ENCODE measurements around the gene ANXA6.
A peak's percentile ranks its signal among the peaks of the same experiment; 100 is the strongest.

ANXA6 gene

DNA sequence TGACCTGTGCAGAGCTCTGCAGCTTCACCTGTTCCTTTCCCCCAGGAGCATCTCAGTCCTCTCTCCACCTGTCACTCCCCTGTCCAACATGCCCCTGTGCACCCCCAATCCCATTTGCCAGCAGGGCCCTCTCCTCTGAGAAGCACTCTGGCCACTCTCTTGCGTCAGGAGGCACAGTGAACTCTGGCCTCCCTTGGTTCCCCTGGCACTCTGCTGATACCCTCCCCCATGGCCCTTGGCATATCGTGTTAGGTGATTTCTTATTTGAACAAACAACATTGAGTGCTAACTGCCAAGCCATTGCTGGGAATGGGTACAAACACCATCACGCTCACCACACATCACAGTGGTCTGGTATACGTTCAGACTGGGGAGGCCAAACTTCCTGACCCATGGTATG, 55.8 kb downstream of the ANXA6 start:
- DNase-seq (ENCODE audit: low read depth in 2 of 2) = no peak

DNA sequence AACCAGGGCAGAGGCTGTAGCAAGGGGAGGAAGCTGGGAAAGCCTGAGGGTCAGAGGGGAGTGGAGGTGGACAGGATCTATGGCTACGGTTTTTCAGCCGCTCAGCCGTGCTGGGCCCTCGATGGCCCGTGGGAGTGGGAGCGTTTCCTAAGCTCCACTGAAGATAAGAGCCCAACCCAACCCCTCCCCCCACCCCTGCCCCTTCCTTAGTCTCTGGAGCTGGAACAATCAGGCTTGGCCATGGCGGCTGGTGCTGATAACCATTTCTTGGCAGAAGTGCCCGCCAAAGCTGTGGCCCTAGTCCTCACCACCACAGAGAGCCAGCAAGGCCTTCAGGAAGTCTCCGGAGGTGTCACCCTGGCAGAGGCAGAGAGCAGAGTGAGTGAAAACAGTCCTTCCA, 56.4 kb downstream of the ANXA6 start:
- DNase-seq (ENCODE audit: low read depth in 2 of 2) = no peak

- no peak for DNase-seq (ENCODE audit: low read depth in 2 of 2)
These were observed 56.9 kb downstream of the ANXA6 start for GRCh38 chr5:151100681-151101080.

- no peak for DNase-seq (ENCODE audit: low read depth in 2 of 2)
These were observed 58.8 kb downstream of the ANXA6 start for GRCh38 chr5:151098768-151099121.

- no peak for DNase-seq (ENCODE audit: low read depth in 2 of 2)
These were observed 59.5 kb downstream of the ANXA6 start for GRCh38 chr5:151097820-151098767.

DNA sequence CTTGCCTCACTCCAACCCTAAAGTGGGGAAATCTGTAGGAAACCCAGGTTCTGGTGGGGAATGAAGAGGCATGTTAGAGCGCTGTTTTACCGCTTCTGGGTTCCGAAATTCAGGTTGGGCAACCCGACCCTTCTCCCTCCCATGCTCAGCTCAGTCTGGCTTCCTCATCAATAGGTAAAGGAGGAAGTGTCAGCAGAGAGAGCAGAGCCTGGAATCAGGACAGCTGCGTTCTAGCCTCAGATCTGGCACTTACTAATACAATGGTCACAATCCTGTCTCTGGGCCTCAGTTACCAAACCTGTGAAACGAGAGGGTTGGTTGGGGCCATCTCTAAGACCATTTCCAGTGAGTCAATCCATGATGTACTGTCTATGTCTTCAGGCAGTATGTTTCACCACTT, 60.5 kb downstream of the ANXA6 start:
- no peak for DNase-seq (ENCODE audit: low read depth in 2 of 2)

DNA sequence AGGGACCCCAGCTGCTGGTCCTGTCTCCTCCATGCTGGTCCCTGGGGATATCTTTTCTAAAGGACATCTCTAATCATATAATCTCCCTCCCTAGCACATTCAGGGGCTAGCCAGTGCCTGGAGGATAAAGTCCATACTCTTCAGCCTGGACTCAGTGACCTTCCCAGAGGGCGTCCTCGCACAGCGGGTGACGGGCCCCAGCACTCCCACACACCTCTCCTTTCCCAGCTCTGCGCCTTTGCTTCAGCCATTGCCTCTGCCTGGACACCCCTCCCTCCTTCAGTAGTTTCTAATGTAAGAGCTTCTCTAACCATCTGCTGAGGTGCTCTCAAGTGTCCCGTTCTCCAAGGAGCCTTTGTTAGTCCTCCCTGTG, 61.6 kb downstream of the ANXA6 start:
- no peak for DNase-seq (ENCODE audit: low read depth in 2 of 2)

- no peak for DNase-seq (ENCODE audit: low read depth in 2 of 2)
These were observed 62.1 kb downstream of the ANXA6 start for GRCh38 chr5:151095341-151096000.

DNA sequence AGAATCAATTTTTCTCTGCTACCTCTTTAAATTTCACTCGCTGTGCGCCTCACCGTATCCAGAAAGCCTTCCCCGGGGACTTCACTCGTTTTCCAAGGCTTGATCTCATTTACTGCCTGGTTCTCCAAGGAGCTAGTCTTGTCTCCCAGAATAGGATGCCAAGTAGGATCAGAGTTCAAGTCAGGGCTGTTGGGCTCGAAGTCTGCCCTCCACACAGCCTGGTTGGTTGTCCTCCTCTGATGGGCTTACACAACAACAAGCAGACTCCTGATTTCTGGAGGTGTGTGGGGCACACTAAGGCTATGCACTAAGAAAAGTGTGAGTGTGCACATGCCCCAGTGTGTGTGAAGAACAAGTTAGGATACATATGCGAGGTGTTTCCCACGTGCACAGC, 62.7 kb downstream of the ANXA6 start:
- DNase-seq (ENCODE audit: low read depth in 2 of 2) = no peak

DNA sequence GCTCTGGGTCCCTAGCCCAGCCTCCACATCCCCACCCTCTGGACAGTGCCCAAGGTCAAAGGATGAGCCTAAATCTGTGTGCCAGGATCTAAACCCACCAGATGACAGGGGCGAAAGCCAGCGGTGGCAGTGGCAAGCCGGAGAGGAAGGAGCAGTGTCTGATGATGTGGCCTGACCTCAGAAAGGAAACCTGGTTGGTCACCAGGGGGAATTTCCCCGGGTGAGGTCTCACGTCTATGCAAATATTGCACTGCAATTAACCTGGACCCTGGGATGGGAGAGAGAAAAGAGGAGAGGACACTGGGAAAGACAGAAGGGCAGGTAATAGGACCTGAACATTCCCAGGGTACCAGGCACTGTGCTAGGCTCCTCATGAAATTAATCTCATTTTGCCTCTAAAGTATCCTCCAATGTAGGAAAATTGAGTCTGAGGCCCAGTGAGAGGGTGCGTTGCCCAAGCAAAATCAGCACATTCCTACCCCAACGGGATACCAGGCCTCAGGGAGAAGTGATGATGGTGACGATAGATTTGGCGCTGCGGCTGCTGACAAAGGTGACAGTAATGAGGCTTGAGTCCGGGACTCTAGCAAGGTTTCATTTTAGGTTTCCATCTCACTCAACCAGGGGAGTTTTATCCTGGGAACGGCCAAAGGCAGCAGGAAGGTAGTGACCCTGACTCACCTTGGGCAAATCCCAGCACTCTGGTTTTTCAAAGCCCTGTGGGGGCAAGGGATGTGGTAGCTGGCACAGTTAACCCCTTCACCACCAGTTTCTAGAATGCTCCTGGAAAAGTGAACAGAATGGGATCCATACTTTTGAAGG, 63.3 kb downstream of the ANXA6 start:
- peak; percentile 48 to 57 for DNase-seq (ENCODE audit: low read depth in 2 of 2)

DNA sequence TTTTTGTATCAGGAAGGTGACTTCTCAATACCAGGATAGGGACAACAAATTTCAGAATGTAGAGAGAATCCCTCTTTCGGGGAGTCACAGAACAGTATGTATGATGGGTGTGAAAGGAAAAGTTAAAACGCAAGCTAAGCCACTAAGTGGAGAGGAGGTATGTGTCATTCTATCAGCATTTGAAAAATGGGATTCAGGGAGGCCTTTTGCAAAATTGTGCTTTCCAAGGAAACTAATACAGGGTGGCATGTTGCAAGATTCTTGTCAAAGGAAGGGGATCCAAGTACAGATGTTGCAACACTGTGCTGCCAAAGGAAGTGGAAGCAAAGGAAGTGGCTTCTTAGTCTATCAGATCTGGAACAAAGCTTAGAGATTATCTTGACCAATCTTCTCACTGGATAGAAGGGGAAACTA, 64.1 kb downstream of the ANXA6 start:
- DNase-seq (ENCODE audit: low read depth in 2 of 2) = no peak

DNA sequence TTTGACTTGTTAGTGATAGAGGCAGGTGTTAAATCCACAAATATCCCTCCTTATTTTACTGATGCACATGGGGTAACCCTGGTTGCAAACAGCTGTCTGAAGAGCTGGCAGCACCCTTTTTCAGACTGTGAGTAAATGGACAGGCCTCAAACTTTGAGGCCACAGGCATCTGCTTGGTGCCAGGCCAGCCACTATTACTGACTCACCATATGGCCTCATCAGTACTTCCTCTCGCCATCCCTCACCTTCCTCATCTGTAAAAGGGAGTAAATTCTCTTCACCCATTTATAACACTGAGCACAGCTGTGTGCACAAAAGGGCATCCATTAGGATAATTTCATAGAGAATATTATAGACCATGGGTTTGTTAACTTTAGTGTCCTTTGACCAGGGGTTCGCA, 64.8 kb downstream of the ANXA6 start:
- DNase-seq (ENCODE audit: low read depth in 2 of 2) = no peak

GRCh38 chr5:151089726-151090125, 67.9 kb downstream of the ANXA6 start:
- DNase-seq (ENCODE audit: low read depth in 2 of 2) = no peak

DNA sequence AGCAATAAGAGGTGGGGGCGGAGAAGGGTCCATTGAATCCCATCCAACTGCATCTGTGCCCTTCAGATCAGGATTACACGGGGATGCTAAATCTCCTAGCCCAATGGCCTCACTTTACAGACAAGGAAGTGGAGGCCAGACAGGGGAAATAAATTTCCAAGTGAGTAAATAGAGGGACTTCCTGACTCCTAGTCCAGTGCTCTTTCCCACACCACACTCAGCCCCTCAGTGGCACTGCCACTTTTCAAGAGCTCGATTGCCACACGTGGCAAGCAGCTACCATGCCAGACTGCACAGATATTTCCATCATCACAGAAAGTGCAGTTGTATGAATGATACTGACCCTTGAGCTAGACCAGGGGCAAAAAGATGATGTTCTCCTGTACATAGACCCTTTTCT, 68.6 kb downstream of the ANXA6 start:
- no peak for DNase-seq (ENCODE audit: low read depth in 2 of 2)

GRCh38 chr5:151087486-151087885, 70.1 kb downstream of the ANXA6 start:
- no peak for DNase-seq (ENCODE audit: low read depth in 2 of 2)

GRCh38 chr5:151086905-151087360, 70.6 kb downstream of the ANXA6 start:
- DNase-seq (ENCODE audit: low read depth in 2 of 2) = peak; percentile 46 to 56

DNA sequence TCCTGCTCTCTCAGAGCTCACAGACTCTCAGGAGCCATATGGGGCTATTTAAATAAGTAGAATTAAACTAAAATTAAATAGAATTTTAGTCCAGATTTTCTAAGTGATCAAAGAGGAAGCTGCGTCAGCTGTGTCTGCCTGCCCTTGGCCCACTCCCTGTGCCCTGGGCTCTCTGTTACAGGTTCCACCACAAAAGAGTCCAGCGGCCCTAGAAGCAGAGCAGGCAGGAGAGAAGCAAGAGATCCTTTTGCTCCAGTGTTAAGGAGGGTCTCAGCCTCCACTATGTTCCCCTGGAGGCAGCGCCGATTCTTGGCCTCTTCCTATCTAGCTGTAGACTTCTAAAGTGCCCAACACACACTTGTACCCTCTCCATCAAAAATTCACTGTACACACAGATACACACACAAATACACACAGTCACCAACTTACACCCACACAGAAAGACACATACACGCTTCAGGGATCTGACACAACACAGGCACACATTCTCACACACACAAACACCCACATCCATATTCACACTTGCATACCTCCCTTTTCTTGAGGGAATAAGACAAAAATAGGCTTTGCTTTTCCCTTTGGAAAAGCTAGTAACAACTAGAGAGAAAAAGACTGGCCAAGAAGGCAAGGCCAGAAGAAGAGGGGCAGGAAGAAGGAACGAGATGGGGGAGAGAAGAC, 71.2 kb downstream of the ANXA6 start:
- no peak for DNase-seq (ENCODE audit: low read depth in 2 of 2)

DNA sequence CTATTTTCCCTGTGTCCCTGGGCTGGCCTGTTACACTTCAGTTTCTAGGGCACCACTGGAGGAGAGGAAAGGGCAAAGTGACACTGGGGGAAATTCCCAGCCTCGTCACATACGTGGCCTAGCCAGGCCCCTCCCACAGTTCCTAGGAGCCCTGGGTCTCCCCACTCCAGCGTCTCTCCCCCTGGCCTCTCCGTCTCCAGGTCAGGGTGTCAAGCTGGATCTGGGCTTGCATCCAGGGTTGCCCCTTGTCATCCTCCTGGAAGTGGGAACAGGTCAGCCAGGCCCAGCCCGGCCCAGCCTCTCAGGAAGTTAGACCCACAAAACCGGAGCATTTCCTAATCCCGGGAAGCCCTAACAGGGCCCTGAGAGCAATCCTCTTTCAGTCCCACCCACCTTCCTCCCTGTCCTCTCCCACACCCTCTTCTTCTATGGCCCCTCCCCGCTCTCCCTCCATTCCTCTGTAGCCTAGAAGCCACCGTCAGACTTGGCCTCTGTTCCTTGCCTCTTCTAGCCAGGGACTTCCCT, 72.0 kb downstream of the ANXA6 start:
- DNase-seq (ENCODE audit: low read depth in 2 of 2) = no peak

DNA sequence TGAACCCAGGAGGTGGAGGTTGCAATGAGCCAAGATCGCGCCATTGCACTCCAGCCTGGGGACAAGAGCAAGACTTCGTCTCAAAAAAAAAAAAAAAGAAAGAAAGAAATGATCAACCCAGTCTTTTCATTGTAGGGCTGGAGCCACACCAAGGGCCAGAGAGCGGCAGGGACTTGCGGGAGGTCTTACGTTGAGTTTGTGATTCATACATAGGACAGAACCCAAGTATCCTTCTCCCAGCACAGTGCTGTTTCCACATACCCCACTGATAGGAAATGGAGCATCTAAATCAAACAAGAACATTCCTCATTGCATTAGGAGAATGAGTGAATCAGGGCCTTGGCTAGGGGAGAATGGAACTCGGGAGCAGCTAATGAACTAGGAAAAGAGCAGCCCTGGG, 73.2 kb downstream of the ANXA6 start:
- no peak for DNase-seq (ENCODE audit: low read depth in 2 of 2)

- DNase-seq (ENCODE audit: low read depth in 2 of 2) = peak; percentile 50 to 51
These were observed 74.4 kb downstream of the ANXA6 start for GRCh38 chr5:151083081-151083676.

DNA sequence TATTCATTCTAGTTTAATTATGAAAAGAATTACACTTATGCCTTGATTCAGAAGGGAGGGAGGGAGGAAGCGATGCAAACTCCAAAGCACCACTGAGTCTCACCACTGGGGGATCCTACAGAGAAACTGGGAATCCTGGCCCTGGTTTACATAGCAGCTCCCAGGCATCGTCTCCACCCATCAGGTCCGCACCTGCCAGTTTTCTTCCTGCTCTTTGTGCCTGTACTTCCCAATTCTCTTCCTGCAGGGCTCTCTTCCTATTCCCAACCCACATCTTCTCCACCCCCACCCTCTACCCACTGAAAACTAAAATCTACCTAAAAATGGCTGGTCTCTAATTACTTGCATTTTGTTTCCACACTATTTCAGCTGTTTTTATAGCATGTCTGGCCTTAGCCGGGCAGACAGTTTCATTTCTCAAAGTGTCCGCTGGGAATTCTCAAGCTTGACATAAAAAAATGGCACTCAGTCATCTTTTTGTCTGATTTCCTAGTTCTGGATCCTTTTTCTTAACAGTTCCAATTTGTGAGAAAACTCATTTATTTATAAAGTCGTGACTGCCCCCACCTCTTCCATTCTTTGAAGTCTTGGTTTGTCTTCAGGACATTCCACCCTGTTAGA, 75.2 kb downstream of the ANXA6 start:
- no peak for DNase-seq (ENCODE audit: low read depth in 2 of 2)
